OCI-LY1 (cell line): ENCODE measurements around the gene IFNA13.
A peak's percentile ranks its signal among the peaks of the same experiment; 100 is the strongest.

Experiments
- H2AFZ ChIP-seq: fragments of 200-600 bp; sonication (generic), shearing (Covaris generic); 2 replicates; pipeline ENCODE4 v1.6.0; 2014; ENCODE audit warnings: antibody characterized with exemption, mild to moderate bottlenecking, low read length
- H3F3A ChIP-seq: fragments of 200-600 bp; sonication (generic), shearing (Covaris generic); 2 replicates; pipeline ENCODE4 v1.6.0; 2014; ENCODE audit warnings: mild to moderate bottlenecking, antibody characterized with exemption, low read length, moderate library complexity; ENCODE audit not compliant: insufficient read depth
- H3K27ac ChIP-seq: fragments of 200-600 bp; sonication (generic); 2 replicates; pipeline ENCODE4 v1.5.1; 2014; ENCODE audit warnings: low read length, mixed run types, mild to moderate bottlenecking, low read depth; ENCODE audit not compliant: poor library complexity, severe bottlenecking
- H3K27me3 ChIP-seq: fragments of 200-600 bp; sonication (generic); 2 replicates; pipeline ENCODE4 v1.6.0; 2014; ENCODE audit warnings: antibody characterized with exemption, mild to moderate bottlenecking, low read length, moderate library complexity; ENCODE audit not compliant: insufficient read depth
- H3K36me3 ChIP-seq: fragments of 200-600 bp; sonication (generic); 2 replicates; pipeline ENCODE4 v1.6.1; 2014; ENCODE audit warnings: mild to moderate bottlenecking, antibody characterized with exemption, low read length, moderate library complexity, mixed read lengths; ENCODE audit not compliant: insufficient read depth
- H3K4me1 ChIP-seq: fragments of 200-600 bp; sonication (generic); 2 replicates; pipeline ENCODE4 v1.5.1; 2014; ENCODE audit warnings: mild to moderate bottlenecking, low read length, moderate library complexity; ENCODE audit not compliant: insufficient read depth, severe bottlenecking
- H3K4me2 ChIP-seq: fragments of 200-600 bp; sonication (generic), shearing (Covaris generic); 2 replicates; pipeline ENCODE4 v1.6.1; 2014; ENCODE audit warnings: low read length
- H3K4me3 ChIP-seq: fragments of 200-600 bp; sonication (generic); 2 replicates; pipeline ENCODE4 v1.5.1; 2014; ENCODE audit warnings: low read length, low read depth, mild to moderate bottlenecking, mixed read lengths; ENCODE audit not compliant: poor library complexity, severe bottlenecking
- H3K79me2 ChIP-seq: fragments of 200-600 bp; shearing (Covaris generic); 2 replicates; pipeline ENCODE4 v1.6.1; 2016; ENCODE audit warnings: mixed run types, low read length, mixed read lengths; ENCODE audit not compliant: insufficient read depth
- H3K9ac ChIP-seq: fragments of 200-600 bp; sonication (generic), shearing (Covaris generic); 2 replicates; pipeline ENCODE4 v1.6.1; 2014; ENCODE audit warnings: mild to moderate bottlenecking, low read length, mixed read lengths
- H3K9me2 ChIP-seq: fragments of 200-600 bp; sonication (generic), shearing (Covaris generic); 2 replicates; pipeline ENCODE4 v1.6.1; 2014; ENCODE audit warnings: low read depth, mild to moderate bottlenecking, low read length, mixed read lengths
- H3K9me3 ChIP-seq: fragments of 200-600 bp; shearing (Covaris generic); 2 replicates; pipeline ENCODE4 v1.6.1; 2014; ENCODE audit warnings: low read length, mixed read lengths
- H4K20me1 ChIP-seq: fragments of 200-600 bp; sonication (generic), shearing (Covaris generic); 2 replicates; pipeline ENCODE4 v1.6.0; 2016; ENCODE audit warnings: mild to moderate bottlenecking, low read length; ENCODE audit not compliant: insufficient read depth
- EZH2 ChIP-seq: fragments of 200-600 bp; sonication (generic), shearing (Covaris generic); IDR thresholded peaks from 2 replicates; pipeline ENCODE4 v1.8.0; 2017; ENCODE audit warnings: borderline replicate concordance, mixed run types, mild to moderate bottlenecking, antibody characterized with exemption, low read length, moderate library complexity, mixed read lengths
- TF ChIP-seq, protein P1 (sequence below): fragments of 200-600 bp; sonication (generic), shearing (Covaris generic); IDR thresholded peaks from 2 replicates; pipeline ENCODE4 v1.5.1; 2017; ENCODE audit warnings: mild to moderate bottlenecking, antibody characterized with exemption, low read length, moderate library complexity, mixed read lengths

IFNA13 gene

DNA sequence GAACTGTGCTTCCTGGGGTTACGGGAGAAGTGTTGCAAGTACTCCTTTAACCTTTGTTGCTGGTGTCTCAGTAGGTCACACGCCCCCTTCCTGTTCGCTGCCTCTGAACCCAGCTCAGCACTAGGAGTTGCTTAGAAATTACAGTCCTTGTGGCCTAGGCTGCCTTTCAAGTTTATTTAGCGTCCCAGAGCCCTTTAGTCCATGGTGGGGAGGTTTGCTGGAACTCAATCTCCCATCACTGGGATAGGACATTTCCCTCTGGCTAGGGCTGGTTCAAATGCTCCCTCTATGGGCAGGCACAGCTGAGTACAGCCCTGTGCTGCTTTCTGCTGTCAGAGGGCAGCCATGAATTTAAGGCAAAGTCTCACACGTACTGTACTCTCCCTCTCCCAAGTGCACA lies 45.8 kb upstream of the IFNA13 start:
- TF ChIP-seq, protein P1, sequence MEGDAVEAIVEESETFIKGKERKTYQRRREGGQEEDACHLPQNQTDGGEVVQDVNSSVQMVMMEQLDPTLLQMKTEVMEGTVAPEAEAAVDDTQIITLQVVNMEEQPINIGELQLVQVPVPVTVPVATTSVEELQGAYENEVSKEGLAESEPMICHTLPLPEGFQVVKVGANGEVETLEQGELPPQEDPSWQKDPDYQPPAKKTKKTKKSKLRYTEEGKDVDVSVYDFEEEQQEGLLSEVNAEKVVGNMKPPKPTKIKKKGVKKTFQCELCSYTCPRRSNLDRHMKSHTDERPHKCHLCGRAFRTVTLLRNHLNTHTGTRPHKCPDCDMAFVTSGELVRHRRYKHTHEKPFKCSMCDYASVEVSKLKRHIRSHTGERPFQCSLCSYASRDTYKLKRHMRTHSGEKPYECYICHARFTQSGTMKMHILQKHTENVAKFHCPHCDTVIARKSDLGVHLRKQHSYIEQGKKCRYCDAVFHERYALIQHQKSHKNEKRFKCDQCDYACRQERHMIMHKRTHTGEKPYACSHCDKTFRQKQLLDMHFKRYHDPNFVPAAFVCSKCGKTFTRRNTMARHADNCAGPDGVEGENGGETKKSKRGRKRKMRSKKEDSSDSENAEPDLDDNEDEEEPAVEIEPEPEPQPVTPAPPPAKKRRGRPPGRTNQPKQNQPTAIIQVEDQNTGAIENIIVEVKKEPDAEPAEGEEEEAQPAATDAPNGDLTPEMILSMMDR = 0 out of 2 replicates have a peak, but pooled peaks have one; percentile 30
- TF ChIP-seq EZH2 = no peak
- Histone ChIP-seq H3K9me3 (no peaks in the 10 kb centered on the region), H3K9ac (no peak overlapping the region), H3K4me3 (no peak overlapping the region), H3K4me2 (no peak overlapping the region), H3K9me2 (no peaks in the 10 kb centered on the region), H3K4me1 (no peaks in the 10 kb centered on the region), H3K27ac (no peak overlapping the region), H3K79me2 (no peaks in the 10 kb centered on the region), H3F3A (no peaks in the 10 kb centered on the region), H4K20me1 (no peaks in the 10 kb centered on the region), H3K27me3 (no peaks in the 10 kb centered on the region), H2AFZ (no peak overlapping the region), H3K36me3 (no peaks in the 10 kb centered on the region)

DNA sequence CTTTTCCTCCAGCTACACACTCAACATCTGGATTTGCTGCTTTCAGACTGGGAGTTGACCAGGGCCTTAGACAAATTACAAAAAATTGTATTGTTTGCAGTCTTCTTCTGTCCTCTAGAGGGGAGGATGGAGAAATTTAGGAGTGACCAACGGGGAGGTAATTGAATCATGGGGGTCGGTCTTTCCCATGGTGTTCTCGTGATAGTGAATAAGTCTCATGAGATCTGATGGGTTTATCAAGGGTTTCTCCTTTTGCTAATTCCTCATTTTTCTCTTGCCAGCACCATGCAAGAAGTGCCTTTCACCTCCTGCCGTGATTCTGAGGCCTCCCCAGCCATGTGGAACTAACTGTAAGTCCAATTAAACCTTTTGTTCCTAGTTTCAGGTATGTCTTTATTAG lies 45.3 kb upstream of the IFNA13 start:
- Histone ChIP-seq H3K4me3 (no peak overlapping the region), H3K4me2 (no peak overlapping the region), H2AFZ (no peak overlapping the region), H3K27ac (no peak overlapping the region), H3K9me2 (no peaks in the 10 kb centered on the region), H3K79me2 (no peaks in the 10 kb centered on the region), H3K4me1 (no peaks in the 10 kb centered on the region), H3K9me3 (no peaks in the 10 kb centered on the region), H3K36me3 (no peaks in the 10 kb centered on the region), H3K27me3 (no peaks in the 10 kb centered on the region), H3K9ac (no peak overlapping the region), H4K20me1 (no peaks in the 10 kb centered on the region), H3F3A (no peaks in the 10 kb centered on the region)
- TF ChIP-seq, protein P1 = no peak
- TF ChIP-seq EZH2 = no peak

DNA sequence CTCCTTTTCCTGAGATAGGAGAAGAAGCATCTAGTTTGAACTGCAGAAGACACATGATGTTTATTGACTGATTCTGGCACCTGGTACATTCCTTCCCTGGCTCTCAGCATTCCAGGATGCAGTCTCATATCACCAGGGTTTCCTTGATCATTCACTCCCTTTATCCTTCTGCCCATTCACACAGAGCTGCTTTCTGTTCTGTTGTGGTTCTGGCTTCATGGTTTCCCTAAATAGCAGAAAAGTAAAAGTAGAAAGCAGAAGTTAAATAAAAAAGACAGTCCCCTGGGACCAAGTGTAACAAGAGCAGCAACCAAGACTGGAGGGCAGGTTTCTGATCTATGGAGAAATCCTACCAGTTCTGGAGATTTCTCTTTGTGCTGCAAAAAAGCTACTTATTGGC lies 44.2 kb upstream of the IFNA13 start:
- Histone ChIP-seq H3K79me2 (no peaks in the 10 kb centered on the region), H3K27me3 (no peaks in the 10 kb centered on the region), H3K4me2 (no peak overlapping the region), H2AFZ (no peak overlapping the region), H3K9me2 (no peaks in the 10 kb centered on the region), H3K9me3 (no peaks in the 10 kb centered on the region), H3F3A (no peaks in the 10 kb centered on the region), H3K4me3 (no peak overlapping the region), H3K36me3 (no peaks in the 10 kb centered on the region), H3K9ac (no peak overlapping the region), H4K20me1 (no peaks in the 10 kb centered on the region), H3K27ac (no peak overlapping the region), H3K4me1 (no peaks in the 10 kb centered on the region)
- TF ChIP-seq, protein P1 = no peak
- TF ChIP-seq EZH2 = no peak
